MCF 10A (cell line): ENCODE results near the gene PDGFD. TPM values are rescaled to one million over a fixed set of nuclear protein-coding genes. Genes with fewer than 3 reads are reported as not detected.

Experiments used
- BruUV-seq: library from RNA; stranded (reverse); fragments of 400-500 nt; replicated peaks from 2 replicates; lab custom pipeline; 2021; lab: Mats Ljungman, UMichigan
- CTCF ChIA-PET: fragments of 300-600 bp; sonication (Branson Sonifier 250); formaldehyde crosslinking; extraction: SDS; loops from one replicate; lab custom pipeline; 2021; ENCODE audit warnings: antibody characterized with exemption, inconsistent platforms; lab: Yijun Ruan, JAX
- POLR2A ChIA-PET: fragments of 300-600, 350-650 bp; sonication (Branson Sonifier 250); formaldehyde crosslinking; extraction: SDS; loops from one replicate; lab custom pipeline; 2020; ENCODE audit warnings: antibody characterized with exemption, inconsistent platforms; lab: Yijun Ruan, JAX
- DNase-seq: peaks from one replicate; pipeline ENCODE4 v3.0.0-alpha.2; 2018; ENCODE audit not compliant: unreplicated experiment
- H3K27ac Mint-ChIP-seq: one replicate; pipeline ENCODE4 v1.8.0; 2022; ENCODE audit warnings: mild to moderate bottlenecking, low read depth, mixed read lengths; ENCODE audit not compliant: unreplicated experiment
- H3K27me3 Mint-ChIP-seq: one replicate; pipeline ENCODE4 v1.8.0; 2022; ENCODE audit warnings: mixed read lengths; ENCODE audit not compliant: insufficient read depth, unreplicated experiment
- H3K36me3 Mint-ChIP-seq: one replicate; pipeline ENCODE4 v1.8.0; 2022; ENCODE audit warnings: mild to moderate bottlenecking, moderate library complexity, mixed read lengths; ENCODE audit not compliant: insufficient read depth, unreplicated experiment
- H3K4me1 Mint-ChIP-seq: one replicate; pipeline ENCODE4 v1.8.0; 2022; ENCODE audit warnings: mixed read lengths; ENCODE audit not compliant: insufficient read depth, unreplicated experiment
- H3K4me3 Mint-ChIP-seq: one replicate; pipeline ENCODE4 v1.8.0; 2022; ENCODE audit warnings: mild to moderate bottlenecking, moderate library complexity, mixed read lengths; ENCODE audit not compliant: unreplicated experiment
- H3K9me3 Mint-ChIP-seq: one replicate; pipeline ENCODE4 v1.8.0; 2022; ENCODE audit warnings: mixed read lengths; ENCODE audit not compliant: unreplicated experiment
- CTCF ChIP-seq: fragments of 200-600 bp; IDR thresholded peaks from one replicate; pipeline ENCODE4 v1.8.0; 2022; ENCODE audit warnings: antibody characterized with exemption, mild to moderate bottlenecking; ENCODE audit not compliant: unreplicated experiment
- intact Hi-C: fragments of 100-400 bp; cut with micrococcal nuclease; formaldehyde crosslinking; loops from 2 replicates; pipeline ENCODE4 v1.14.1; 2022
- total RNA-seq: library from RNA; stranded (reverse); gene quantifications from 2 replicates; pipeline ENCODE4 v1.2.3, GENCODE V29; 2022

The PDGFD gene
- total RNA-seq, 1 experiment from 2014 or later: 0.61 TPM

GRCh38 chr11:104161751-104162450, 2.0 kb downstream of the PDGFD start:
- Mint-ChIP-seq H3K27me3 (no peaks in the 10 kb centered on the region), H3K27ac (no peak overlapping the region), H3K4me1 (no peaks in the 10 kb centered on the region), H3K36me3 (no peaks in the 10 kb centered on the region), H3K4me3 (no peak overlapping the region), H3K9me3 (no peaks in the 10 kb centered on the region)
- intact Hi-C loops: no loop called here
- DNase-seq: no peak
- CTCF ChIA-PET: interaction anchor here (0.6 to 4.1 kb wide), 4 partner anchors 10 to 1701 kb away, joined by 3 to 24 read pairs (median 8); no protein-coding TSS in a partner anchor
- BruUV-seq: no TSS peak
- TF ChIP-seq CTCF: no peak
- POLR2A ChIA-PET: interaction anchor here (1.0 to 1.2 kb wide), 3 partner anchors 175 to 479 kb away, joined by 3 read pairs; no protein-coding TSS in a partner anchor

- no peak overlapping the region for H3K27ac Mint-ChIP-seq
- H3K36me3 Mint-ChIP-seq: no peaks in the 10 kb centered on the region
- no peaks in the 10 kb centered on the region for H3K4me1 Mint-ChIP-seq
- POLR2A ChIA-PET: interaction anchor here (0.7 kb wide), 1 partner anchor 332 kb away, joined by 3 read pairs; no protein-coding TSS in a partner anchor
- no peak overlapping the region for H3K4me3 Mint-ChIP-seq
- intact Hi-C loops: no loop called here
- H3K27me3 Mint-ChIP-seq: no peaks in the 10 kb centered on the region
- no TSS peak for BruUV-seq
- no peak for DNase-seq
- no peak for TF ChIP-seq CTCF
- H3K9me3 Mint-ChIP-seq: no peaks in the 10 kb centered on the region
- CTCF ChIA-PET: interaction anchor here (0.6 to 1.8 kb wide), 4 partner anchors 8 to 477 kb away, joined by 4 to 5 read pairs (median 4); no protein-coding TSS in a partner anchor
Observed at GRCh38 chr11:104159356-104159755, 4.6 kb downstream of the PDGFD start.

GRCh38 chr11:104155375-104155774, 8.6 kb downstream of the PDGFD start:
- Mint-ChIP-seq H3K36me3 (no peaks in the 10 kb centered on the region), H3K4me3 (no peak overlapping the region), H3K27ac (no peak overlapping the region), H3K4me1 (no peaks in the 10 kb centered on the region), H3K27me3 (no peaks in the 10 kb centered on the region), H3K9me3 (peaks cover 10% of the 10 kb centered on the region)
- POLR2A ChIA-PET: no interaction called here
- CTCF ChIA-PET: interaction anchor here (0.6 to 1.6 kb wide), 7 partner anchors 8 to 1723 kb away, joined by 3 to 6 read pairs (median 4); partner anchors contain the start of gene PDGFD
- no peak for TF ChIP-seq CTCF
- DNase-seq: no peak
- intact Hi-C loops: no loop called here
- BruUV-seq: no TSS peak

- no TSS peak for BruUV-seq
- H3K4me1 Mint-ChIP-seq: no peaks in the 10 kb centered on the region
- no peaks in the 10 kb centered on the region for H3K36me3 Mint-ChIP-seq
- no peak overlapping the region for H3K27ac Mint-ChIP-seq
- intact Hi-C loops: loop anchor here (5.0 kb wide), 1 partner anchor 1708 kb away; no protein-coding TSS in a partner anchor
- no peaks in the 10 kb centered on the region for H3K27me3 Mint-ChIP-seq
- H3K4me3 Mint-ChIP-seq: no peak overlapping the region
- TF ChIP-seq CTCF: no peak
- ChIA-PET POLR2A (no interaction called here), CTCF (interaction anchor here (1.4 kb wide), 1 partner anchor 472 kb away, joined by 5 read pairs; no protein-coding TSS in a partner anchor)
- peaks cover 11% of the 10 kb centered on the region for H3K9me3 Mint-ChIP-seq
- no peak for DNase-seq
Observed at GRCh38 chr11:104154296-104154695, 9.7 kb downstream of the PDGFD start.
